ENCODE measurements around the gene CR1.
"Not testable (repeated sequence)": the region's sequence is repeated elsewhere in the genome, so short reads cannot be mapped to it uniquely, and the experiment has no call there.

Gene CR1

DNA sequence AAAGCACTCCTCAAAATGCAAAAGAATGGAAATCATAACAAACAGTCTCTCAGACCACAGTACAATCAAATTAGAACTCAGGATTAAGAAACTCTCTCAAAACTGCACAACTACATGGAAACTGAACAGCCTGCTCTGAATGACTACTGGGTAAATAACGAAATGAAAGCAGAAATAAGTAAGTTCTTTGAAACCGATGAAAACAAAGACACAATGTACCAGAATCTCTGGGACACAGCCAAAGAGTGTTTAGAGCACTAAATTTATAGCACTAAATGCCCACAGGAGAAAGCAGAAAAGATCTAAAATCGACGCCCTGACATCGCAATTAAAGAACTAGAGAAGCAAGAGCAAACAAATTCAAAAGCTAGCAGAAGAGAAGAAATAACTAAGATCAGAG lies 95.2 kb downstream of the CR1 start:
- H3K9me3 ChIP-seq (ENCODE audit: control insufficient read depth, insufficient read depth, low read depth, low read length); H3K9ac ChIP-seq (ENCODE audit: low read length); H3K36me3 ChIP-seq (ENCODE audit: control insufficient read depth, insufficient read depth, low read length); H3K4me3 ChIP-seq (ENCODE audit: low read depth, low read length); H3K27me3 ChIP-seq (ENCODE audit: control insufficient read depth, insufficient read depth, low read length); H3K4me1 ChIP-seq (ENCODE audit: control insufficient read depth, insufficient read depth, low read length); H3K27ac ChIP-seq (ENCODE audit: low read depth, low read length): not testable (repeated sequence)

- not testable (repeated sequence) for H3K4me1 ChIP-seq (ENCODE audit: control insufficient read depth, insufficient read depth, low read length); H3K27me3 ChIP-seq (ENCODE audit: control insufficient read depth, insufficient read depth, low read length); H3K9me3 ChIP-seq (ENCODE audit: control insufficient read depth, insufficient read depth, low read depth, low read length); H3K36me3 ChIP-seq (ENCODE audit: control insufficient read depth, insufficient read depth, low read length); H3K4me3 ChIP-seq (ENCODE audit: low read depth, low read length); H3K27ac ChIP-seq (ENCODE audit: low read depth, low read length); H3K9ac ChIP-seq (ENCODE audit: low read length)
Measured at GRCh38 chr1:207594095-207594494, 98.1 kb downstream of the CR1 start.

DNA sequence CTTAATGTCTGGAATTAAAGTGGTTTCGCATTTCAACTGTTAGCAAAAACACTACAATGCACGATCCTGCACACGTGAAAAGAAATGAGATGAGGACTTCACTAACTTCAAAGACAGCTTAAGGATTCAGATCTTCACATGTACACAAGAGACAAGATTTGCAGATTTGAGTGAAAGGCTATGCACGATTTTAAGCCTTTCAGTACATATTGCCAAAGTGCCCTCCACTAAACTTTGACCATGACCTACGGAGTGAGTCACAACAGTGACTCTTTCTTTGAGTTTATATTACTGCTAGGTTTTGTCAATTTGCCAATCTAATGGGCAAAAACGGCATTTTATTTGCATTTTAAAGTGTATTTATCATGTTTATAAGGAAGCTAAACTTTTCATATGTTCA lies 107.8 kb downstream of the CR1 start:
- no peaks in the 10 kb centered on the region for H3K27me3 ChIP-seq (ENCODE audit: control insufficient read depth, insufficient read depth, low read length)
- H3K9ac ChIP-seq (ENCODE audit: low read length) = no peak overlapping the region
- no peak overlapping the region for H3K27ac ChIP-seq (ENCODE audit: low read depth, low read length)
- H3K36me3 ChIP-seq (ENCODE audit: control insufficient read depth, insufficient read depth, low read length) = no peaks in the 10 kb centered on the region
- H3K9me3 ChIP-seq (ENCODE audit: control insufficient read depth, insufficient read depth, low read depth, low read length) = 0 out of 2 replicates have a peak, but pooled peaks cover 1% of the 10 kb centered on the region
- no peak overlapping the region for H3K4me3 ChIP-seq (ENCODE audit: low read depth, low read length)
- H3K4me1 ChIP-seq (ENCODE audit: control insufficient read depth, insufficient read depth, low read length) = peaks cover 5% of the 10 kb centered on the region

DNA sequence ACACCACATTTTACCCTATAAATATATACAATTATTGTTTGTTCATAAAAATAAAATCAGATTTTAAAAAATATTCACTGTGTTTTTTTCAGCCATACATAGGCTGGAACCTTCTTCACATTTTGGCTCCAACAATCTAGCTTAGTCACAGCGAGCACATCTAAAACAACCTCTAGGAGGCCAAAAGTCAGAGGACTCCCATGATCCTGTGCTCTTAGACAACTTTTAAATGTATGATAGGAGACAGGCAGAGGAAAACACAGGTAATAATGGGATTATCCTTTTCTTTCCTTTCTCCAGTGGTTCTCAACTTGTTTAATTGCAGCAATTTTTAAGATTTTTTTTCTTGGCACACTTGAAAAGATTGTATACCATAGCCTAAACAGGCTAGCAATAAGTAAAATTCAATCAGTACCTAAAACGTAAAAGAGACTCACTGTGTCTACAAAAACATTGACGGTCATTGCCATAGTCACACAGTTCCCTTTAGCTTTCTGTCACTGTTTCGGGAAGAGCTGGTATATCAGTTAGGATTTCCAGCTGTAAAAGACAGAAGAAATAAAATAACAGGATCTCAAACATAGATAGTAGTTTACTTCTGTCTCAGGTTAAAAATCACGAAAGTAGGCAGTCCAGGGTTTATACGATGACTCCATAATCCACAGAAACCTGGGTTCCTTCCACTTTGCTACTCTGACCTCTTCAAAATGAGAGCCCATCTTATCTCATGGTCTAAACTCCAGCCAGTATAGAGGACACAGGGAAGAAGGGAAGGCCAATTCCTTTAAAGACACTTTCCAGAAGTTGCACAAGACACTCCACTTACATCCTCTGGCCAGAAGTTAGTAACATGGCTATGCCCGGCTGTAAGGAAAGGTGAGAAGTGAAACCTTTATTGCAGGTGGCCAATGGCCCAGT lies 109.7 kb downstream of the CR1 start:
- Histone ChIP-seq H3K27me3 (ENCODE audit: control insufficient read depth, insufficient read depth, low read length) (no peaks in the 10 kb centered on the region), H3K9me3 (ENCODE audit: control insufficient read depth, insufficient read depth, low read depth, low read length) (no peaks in the 10 kb centered on the region), H3K27ac (ENCODE audit: low read depth, low read length) (no peak overlapping the region), H3K9ac (ENCODE audit: low read length) (no peak overlapping the region), H3K4me1 (ENCODE audit: control insufficient read depth, insufficient read depth, low read length) (no peaks in the 10 kb centered on the region; the same call in 1 of the 2 replicates), H3K4me3 (ENCODE audit: low read depth, low read length) (no peak overlapping the region), H3K36me3 (ENCODE audit: control insufficient read depth, insufficient read depth, low read length) (no peaks in the 10 kb centered on the region)

DNA sequence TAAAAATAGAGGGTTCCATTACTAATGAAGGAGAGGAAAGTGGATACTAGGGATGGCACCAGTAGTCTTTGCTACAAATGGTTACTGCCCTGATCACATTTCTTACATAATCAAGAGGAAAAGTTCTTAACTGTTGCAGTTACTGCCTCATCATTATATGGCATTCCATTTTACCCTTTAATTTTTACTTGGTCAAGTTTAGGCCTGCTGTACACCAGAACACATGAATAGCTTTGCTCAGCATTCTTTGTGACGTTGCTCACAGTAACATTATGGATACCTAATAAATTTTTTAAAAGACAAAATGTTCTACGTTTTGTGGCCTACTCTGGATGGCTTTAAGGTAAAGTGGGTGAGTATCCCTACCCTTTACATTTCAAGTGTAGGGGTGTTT lies 110.4 kb downstream of the CR1 start:
- H3K9ac ChIP-seq (ENCODE audit: low read length) = no peak overlapping the region
- no peak overlapping the region for H3K27ac ChIP-seq (ENCODE audit: low read depth, low read length)
- no peak overlapping the region for H3K4me3 ChIP-seq (ENCODE audit: low read depth, low read length)
- no peaks in the 10 kb centered on the region for H3K4me1 ChIP-seq (ENCODE audit: control insufficient read depth, insufficient read depth, low read length)
- no peaks in the 10 kb centered on the region for H3K27me3 ChIP-seq (ENCODE audit: control insufficient read depth, insufficient read depth, low read length)
- H3K9me3 ChIP-seq (ENCODE audit: control insufficient read depth, insufficient read depth, low read depth, low read length) = no peaks in the 10 kb centered on the region
- H3K36me3 ChIP-seq (ENCODE audit: control insufficient read depth, insufficient read depth, low read length) = no peaks in the 10 kb centered on the region

GRCh38 chr1:207612762-207613161 lies 116.8 kb downstream of the CR1 start:
- Histone ChIP-seq H3K36me3 (ENCODE audit: control insufficient read depth, insufficient read depth, low read length) (no peaks in the 10 kb centered on the region), H3K4me3 (ENCODE audit: low read depth, low read length) (no peak overlapping the region), H3K4me1 (ENCODE audit: control insufficient read depth, insufficient read depth, low read length) (no peaks in the 10 kb centered on the region), H3K27me3 (ENCODE audit: control insufficient read depth, insufficient read depth, low read length) (no peaks in the 10 kb centered on the region), H3K9ac (ENCODE audit: low read length) (no peak overlapping the region), H3K27ac (ENCODE audit: low read depth, low read length) (no peak overlapping the region), H3K9me3 (ENCODE audit: control insufficient read depth, insufficient read depth, low read depth, low read length) (peaks cover 13% of the 10 kb centered on the region; the same call in 1 of the 2 replicates)

DNA sequence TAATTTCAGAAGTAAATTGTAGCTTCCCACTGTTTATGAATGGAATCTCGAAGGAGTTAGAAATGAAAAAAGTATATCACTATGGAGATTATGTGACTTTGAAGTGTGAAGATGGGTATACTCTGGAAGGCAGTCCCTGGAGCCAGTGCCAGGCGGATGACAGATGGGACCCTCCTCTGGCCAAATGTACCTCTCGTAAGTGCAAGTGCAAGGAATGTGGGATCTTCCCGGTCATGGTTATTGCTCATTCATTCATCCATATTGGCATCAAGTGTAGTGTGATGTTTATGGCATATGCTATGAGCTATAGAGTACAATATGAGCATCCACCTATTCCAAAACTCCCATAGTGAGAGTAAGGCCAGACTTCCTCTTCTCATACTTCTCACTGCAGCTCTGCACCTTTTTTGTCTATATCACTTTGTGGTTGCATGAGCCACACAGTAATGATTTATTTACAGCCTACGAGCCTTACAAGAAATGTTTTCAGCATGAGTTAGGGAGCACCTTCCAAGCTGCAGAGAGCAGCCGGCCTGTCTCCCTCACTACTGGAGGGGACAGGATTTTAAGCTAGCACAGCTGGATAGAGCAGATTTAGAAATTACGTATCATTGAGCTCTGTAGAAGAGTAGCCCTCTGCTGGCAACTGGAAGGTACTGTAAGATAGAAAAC lies 124.0 kb downstream of the CR1 start:
- Histone ChIP-seq H3K4me1 (ENCODE audit: control insufficient read depth, insufficient read depth, low read length) (peaks cover 8% of the 10 kb centered on the region), H3K36me3 (ENCODE audit: control insufficient read depth, insufficient read depth, low read length) (no peaks in the 10 kb centered on the region), H3K27ac (ENCODE audit: low read depth, low read length) (no peak overlapping the region), H3K4me3 (ENCODE audit: low read depth, low read length) (no peak overlapping the region), H3K27me3 (ENCODE audit: control insufficient read depth, insufficient read depth, low read length) (no peaks in the 10 kb centered on the region), H3K9ac (ENCODE audit: low read length) (no peak overlapping the region), H3K9me3 (ENCODE audit: control insufficient read depth, insufficient read depth, low read depth, low read length) (no peaks in the 10 kb centered on the region)

- Histone ChIP-seq H3K9me3 (ENCODE audit: control insufficient read depth, insufficient read depth, low read depth, low read length) (peaks cover 3% of the 10 kb centered on the region; the same call in 1 of the 2 replicates), H3K4me1 (ENCODE audit: control insufficient read depth, insufficient read depth, low read length) (peaks cover 8% of the 10 kb centered on the region), H3K9ac (ENCODE audit: low read length) (no peak overlapping the region), H3K27ac (ENCODE audit: low read depth, low read length) (no peak overlapping the region), H3K4me3 (ENCODE audit: low read depth, low read length) (no peak overlapping the region), H3K36me3 (ENCODE audit: control insufficient read depth, insufficient read depth, low read length) (no peaks in the 10 kb centered on the region), H3K27me3 (ENCODE audit: control insufficient read depth, insufficient read depth, low read length) (no peaks in the 10 kb centered on the region)
Measured at GRCh38 chr1:207620543-207620893, 124.6 kb downstream of the CR1 start.

- H3K4me1 ChIP-seq (ENCODE audit: control insufficient read depth, insufficient read depth, low read length) = peaks cover 15% of the 10 kb centered on the region
- not testable (repeated sequence) for H3K27me3 ChIP-seq (ENCODE audit: control insufficient read depth, insufficient read depth, low read length); H3K9ac ChIP-seq (ENCODE audit: low read length); H3K36me3 ChIP-seq (ENCODE audit: control insufficient read depth, insufficient read depth, low read length); H3K9me3 ChIP-seq (ENCODE audit: control insufficient read depth, insufficient read depth, low read depth, low read length); H3K27ac ChIP-seq (ENCODE audit: low read depth, low read length); H3K4me3 ChIP-seq (ENCODE audit: low read depth, low read length)
Measured at GRCh38 chr1:207625504-207626071, 129.6 kb downstream of the CR1 start.

DNA sequence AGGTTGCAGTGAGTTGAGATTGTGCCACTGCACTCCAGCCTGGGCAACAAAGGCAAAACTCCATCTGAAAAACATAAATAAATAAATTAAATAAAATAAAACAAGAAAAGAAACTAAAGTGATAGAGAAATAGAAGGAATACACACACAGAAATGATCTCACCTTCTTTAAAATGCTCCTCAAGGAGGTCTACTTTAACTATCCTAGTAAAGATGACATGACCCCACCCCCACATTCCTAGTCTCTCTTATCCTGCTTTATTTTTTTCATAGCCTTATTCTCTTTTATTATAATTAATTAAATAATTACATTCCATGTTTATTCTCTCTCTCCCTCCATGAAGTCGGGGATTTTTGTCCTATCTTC lies 131.0 kb downstream of the CR1 start:
- Histone ChIP-seq H3K27ac (ENCODE audit: low read depth, low read length) (no peak overlapping the region), H3K9ac (ENCODE audit: low read length) (no peak overlapping the region), H3K27me3 (ENCODE audit: control insufficient read depth, insufficient read depth, low read length) (no peaks in the 10 kb centered on the region), H3K4me1 (ENCODE audit: control insufficient read depth, insufficient read depth, low read length) (peaks cover 28% of the 10 kb centered on the region), H3K4me3 (ENCODE audit: low read depth, low read length) (no peak overlapping the region), H3K36me3 (ENCODE audit: control insufficient read depth, insufficient read depth, low read length) (no peaks in the 10 kb centered on the region), H3K9me3 (ENCODE audit: control insufficient read depth, insufficient read depth, low read depth, low read length) (peaks cover 9% of the 10 kb centered on the region; the same call in 1 of the 2 replicates)

DNA sequence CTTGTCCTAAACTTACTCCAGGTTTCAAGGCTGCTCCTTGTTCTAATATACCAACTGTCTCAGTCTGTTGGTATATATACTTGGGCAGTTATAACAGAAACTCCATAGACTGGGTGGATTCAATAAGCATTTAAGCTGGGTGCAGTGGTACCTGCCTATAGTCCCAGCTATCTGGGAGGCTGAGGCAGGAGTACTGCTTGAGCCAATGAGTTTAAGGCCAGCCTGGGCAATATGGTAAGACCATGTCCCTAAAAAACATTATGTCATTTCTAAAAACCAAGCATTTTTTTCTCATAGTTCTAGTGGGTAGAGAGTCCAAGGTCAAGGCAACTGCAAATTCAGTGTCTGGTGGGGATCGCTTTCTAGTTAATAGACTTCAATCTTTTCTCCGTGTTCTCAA lies 131.5 kb downstream of the CR1 start:
- Histone ChIP-seq H3K9me3 (ENCODE audit: control insufficient read depth, insufficient read depth, low read depth, low read length) (peaks cover 9% of the 10 kb centered on the region; the same call in 1 of the 2 replicates), H3K27me3 (ENCODE audit: control insufficient read depth, insufficient read depth, low read length) (no peaks in the 10 kb centered on the region), H3K27ac (ENCODE audit: low read depth, low read length) (no peak overlapping the region), H3K36me3 (ENCODE audit: control insufficient read depth, insufficient read depth, low read length) (no peaks in the 10 kb centered on the region), H3K9ac (ENCODE audit: low read length) (no peak overlapping the region), H3K4me3 (ENCODE audit: low read depth, low read length) (no peak overlapping the region), H3K4me1 (ENCODE audit: control insufficient read depth, insufficient read depth, low read length) (peaks cover 33% of the 10 kb centered on the region)
